Astrocyte (in vitro differentiated cells and primary cell): ENCODE measurements around the gene NR5A1. TPM values are rescaled to one million over a fixed set of nuclear protein-coding genes. Genes with fewer than 3 reads are reported as not detected.

Experiments
- DNase-seq: peaks from one replicate; pipeline ENCODE4 v3.0.0-alpha.2; 2010; ENCODE audit warnings: low read depth
- FAIRE-seq: peaks from 2 replicates; lab custom pipeline; 2011; peaks lifted over from hg19 to GRCh38; lab: Jason Lieb, UNC
- H2AFZ ChIP-seq: 2 replicates; pipeline ENCODE4 v1.6.0; 2012; ENCODE audit warnings: low read depth, low read length, inconsistent platforms
- H3K27ac ChIP-seq: 2 replicates; pipeline ENCODE4 v1.5.1; 2011; ENCODE audit warnings: low read depth, low read length, inconsistent platforms
- H3K27me3 ChIP-seq: 2 replicates; pipeline ENCODE4 v1.6.0; 2011; ENCODE audit warnings: low read length, inconsistent platforms; ENCODE audit not compliant: insufficient read depth
- H3K36me3 ChIP-seq: 2 replicates; pipeline ENCODE4 v1.5.1; 2011; ENCODE audit warnings: low read length, inconsistent platforms; ENCODE audit not compliant: insufficient read depth
- H3K4me1 ChIP-seq: 2 replicates; pipeline ENCODE4 v1.5.1; 2011; ENCODE audit warnings: low read length, inconsistent platforms; ENCODE audit not compliant: insufficient read depth
- H3K4me2 ChIP-seq: 2 replicates; pipeline ENCODE4 v1.6.0; 2012; ENCODE audit warnings: low read length, inconsistent platforms
- H3K4me3 ChIP-seq: 2 replicates; pipeline ENCODE4 v1.5.1; 2011; ENCODE audit warnings: low read depth, mild to moderate bottlenecking, low read length, inconsistent platforms; ENCODE audit not compliant: insufficient read depth
- H3K79me2 ChIP-seq: 2 replicates; pipeline ENCODE4 v1.6.0; 2012; ENCODE audit warnings: mild to moderate bottlenecking, low read length, inconsistent platforms; ENCODE audit not compliant: insufficient read depth
- H3K9ac ChIP-seq: 2 replicates; pipeline ENCODE4 v1.6.0; 2012; ENCODE audit warnings: mild to moderate bottlenecking, low read length, inconsistent platforms
- H3K9me3 ChIP-seq: 2 replicates; pipeline ENCODE4 v1.5.1; 2012; ENCODE audit warnings: low read depth, mild to moderate bottlenecking, low read length, inconsistent platforms; ENCODE audit not compliant: insufficient read depth
- H4K20me1 ChIP-seq: 2 replicates; pipeline ENCODE4 v1.6.0; 2012; ENCODE audit warnings: low read length, inconsistent platforms; ENCODE audit not compliant: insufficient read depth
- H3K27ac Mint-ChIP-seq: one replicate; pipeline ENCODE4 v1.8.0; 2021; ENCODE audit warnings: mild to moderate bottlenecking, mixed read lengths; ENCODE audit not compliant: unreplicated experiment
- H3K27me3 Mint-ChIP-seq: one replicate; pipeline ENCODE4 v1.8.0; 2021; ENCODE audit warnings: low read depth, mixed read lengths; ENCODE audit not compliant: unreplicated experiment
- H3K36me3 Mint-ChIP-seq: one replicate; pipeline ENCODE4 v1.8.0; 2021; ENCODE audit warnings: low read depth, mixed read lengths; ENCODE audit not compliant: unreplicated experiment
- H3K4me1 Mint-ChIP-seq: one replicate; pipeline ENCODE4 v1.8.0; 2021; ENCODE audit warnings: low read depth, mixed read lengths; ENCODE audit not compliant: unreplicated experiment
- H3K4me3 Mint-ChIP-seq: one replicate; pipeline ENCODE4 v1.8.0; 2021; ENCODE audit warnings: mild to moderate bottlenecking, moderate library complexity, mixed read lengths; ENCODE audit not compliant: unreplicated experiment
- H3K9me3 Mint-ChIP-seq: one replicate; pipeline ENCODE4 v1.8.0; 2021; ENCODE audit warnings: mild to moderate bottlenecking, mixed read lengths; ENCODE audit not compliant: unreplicated experiment
- EZH2 ChIP-seq: IDR thresholded peaks from 2 replicates; pipeline ENCODE4 v1.6.1; 2012; ENCODE audit warnings: mild to moderate bottlenecking, low read length, inconsistent platforms; ENCODE audit not compliant: insufficient read depth
- total RNA-seq: library from RNA; stranded (reverse); gene quantifications from 2 replicates; pipeline ENCODE4 v1.2.1, GENCODE V29; 2021
- TF ChIP-seq, protein P1 (sequence below): IDR thresholded peaks from 2 replicates; pipeline ENCODE4 v1.5.1; 2011; ENCODE audit warnings: low read depth, mild to moderate bottlenecking, inconsistent platforms, low read length, moderate library complexity; ENCODE audit not compliant: insufficient read depth

NR5A1 gene
- total RNA-seq, 1 donor from 2014 or later = not detected

DNA sequence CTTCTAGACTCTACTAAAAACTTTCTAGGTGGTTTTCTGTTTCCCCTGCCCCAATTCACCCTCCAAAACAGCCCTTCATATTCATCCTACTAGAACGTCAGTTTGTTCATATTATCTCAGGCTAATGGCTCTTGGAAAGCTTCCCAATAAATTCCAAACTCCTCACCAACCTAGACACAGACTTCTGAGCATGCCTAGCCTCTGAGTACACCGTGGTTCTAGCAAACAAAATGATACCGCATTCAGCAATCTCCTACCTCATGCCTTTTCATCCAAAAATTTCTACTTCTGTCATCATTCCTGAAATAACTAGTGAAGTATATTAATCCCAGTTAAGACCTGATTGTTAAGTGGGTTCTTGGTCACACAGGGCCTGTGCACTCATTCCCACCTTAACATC lies 46.5 kb upstream of the NR5A1 start:
- Mint-ChIP-seq H3K4me3 (no peak overlapping the region), H3K27ac (no peak overlapping the region), H3K9me3 (peaks cover 1% of the 10 kb centered on the region), H3K4me1 (peaks cover 15% of the 10 kb centered on the region), H3K27me3 (no peaks in the 10 kb centered on the region), H3K36me3 (peaks cover 3% of the 10 kb centered on the region)
- Histone ChIP-seq H4K20me1 (no peaks in the 10 kb centered on the region), H2AFZ (no peak overlapping the region), H3K9ac (no peak overlapping the region), H3K4me3 (no peak overlapping the region), H3K4me1 (peaks cover 25% of the 10 kb centered on the region), H3K36me3 (no peaks in the 10 kb centered on the region), H3K79me2 (no peaks in the 10 kb centered on the region), H3K9me3 (no peaks in the 10 kb centered on the region), H3K27ac (peak overlapping the region; percentile 56), H3K27me3 (no peaks in the 10 kb centered on the region), H3K4me2 (peak overlapping the region; percentile 49)
- DNase-seq (peak; percentile 96), FAIRE-seq (no peak)
- no peak for TF ChIP-seq EZH2
- TF ChIP-seq, protein P1, sequence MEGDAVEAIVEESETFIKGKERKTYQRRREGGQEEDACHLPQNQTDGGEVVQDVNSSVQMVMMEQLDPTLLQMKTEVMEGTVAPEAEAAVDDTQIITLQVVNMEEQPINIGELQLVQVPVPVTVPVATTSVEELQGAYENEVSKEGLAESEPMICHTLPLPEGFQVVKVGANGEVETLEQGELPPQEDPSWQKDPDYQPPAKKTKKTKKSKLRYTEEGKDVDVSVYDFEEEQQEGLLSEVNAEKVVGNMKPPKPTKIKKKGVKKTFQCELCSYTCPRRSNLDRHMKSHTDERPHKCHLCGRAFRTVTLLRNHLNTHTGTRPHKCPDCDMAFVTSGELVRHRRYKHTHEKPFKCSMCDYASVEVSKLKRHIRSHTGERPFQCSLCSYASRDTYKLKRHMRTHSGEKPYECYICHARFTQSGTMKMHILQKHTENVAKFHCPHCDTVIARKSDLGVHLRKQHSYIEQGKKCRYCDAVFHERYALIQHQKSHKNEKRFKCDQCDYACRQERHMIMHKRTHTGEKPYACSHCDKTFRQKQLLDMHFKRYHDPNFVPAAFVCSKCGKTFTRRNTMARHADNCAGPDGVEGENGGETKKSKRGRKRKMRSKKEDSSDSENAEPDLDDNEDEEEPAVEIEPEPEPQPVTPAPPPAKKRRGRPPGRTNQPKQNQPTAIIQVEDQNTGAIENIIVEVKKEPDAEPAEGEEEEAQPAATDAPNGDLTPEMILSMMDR = no peak

DNA sequence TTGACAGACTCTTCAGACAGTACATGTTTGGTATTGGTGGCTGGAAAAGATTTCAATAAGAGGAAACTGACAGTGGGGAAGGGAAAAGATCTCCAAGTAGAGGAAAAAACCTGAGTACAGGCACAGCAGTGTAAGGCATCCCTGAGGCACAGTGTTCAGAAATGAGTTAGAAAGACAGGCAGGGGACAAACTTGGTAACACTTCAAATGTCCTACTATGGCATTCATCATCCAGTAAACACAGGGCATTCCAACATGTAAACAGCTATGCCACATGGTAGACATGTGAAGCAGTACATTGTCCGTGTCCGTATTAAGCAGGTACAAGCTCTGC lies 45.0 kb upstream of the NR5A1 start:
- H3K27ac ChIP-seq = peak overlapping the region; percentile 52
- no peaks in the 10 kb centered on the region for H3K9me3 ChIP-seq
- H3K36me3 ChIP-seq = no peaks in the 10 kb centered on the region
- DNase-seq (no peak), FAIRE-seq (no peak)
- H3K9me3 Mint-ChIP-seq = peaks cover 1% of the 10 kb centered on the region
- H3K4me1 ChIP-seq = peaks cover 25% of the 10 kb centered on the region
- peaks cover 5% of the 10 kb centered on the region for H3K36me3 Mint-ChIP-seq
- H3K27me3 Mint-ChIP-seq = no peaks in the 10 kb centered on the region
- no peaks in the 10 kb centered on the region for H3K79me2 ChIP-seq
- TF ChIP-seq EZH2 = no peak
- TF ChIP-seq, protein P1 = no peak
- H3K4me2 ChIP-seq = peak overlapping the region; percentile 48
- H3K27me3 ChIP-seq = no peaks in the 10 kb centered on the region
- H4K20me1 ChIP-seq = no peaks in the 10 kb centered on the region
- H3K4me3 Mint-ChIP-seq = no peak overlapping the region
- peak overlapping the region; percentile 65 for H3K9ac ChIP-seq
- H3K4me1 Mint-ChIP-seq = peaks cover 19% of the 10 kb centered on the region
- H2AFZ ChIP-seq = no peak overlapping the region
- no peak overlapping the region for H3K4me3 ChIP-seq
- H3K27ac Mint-ChIP-seq = no peak overlapping the region

DNA sequence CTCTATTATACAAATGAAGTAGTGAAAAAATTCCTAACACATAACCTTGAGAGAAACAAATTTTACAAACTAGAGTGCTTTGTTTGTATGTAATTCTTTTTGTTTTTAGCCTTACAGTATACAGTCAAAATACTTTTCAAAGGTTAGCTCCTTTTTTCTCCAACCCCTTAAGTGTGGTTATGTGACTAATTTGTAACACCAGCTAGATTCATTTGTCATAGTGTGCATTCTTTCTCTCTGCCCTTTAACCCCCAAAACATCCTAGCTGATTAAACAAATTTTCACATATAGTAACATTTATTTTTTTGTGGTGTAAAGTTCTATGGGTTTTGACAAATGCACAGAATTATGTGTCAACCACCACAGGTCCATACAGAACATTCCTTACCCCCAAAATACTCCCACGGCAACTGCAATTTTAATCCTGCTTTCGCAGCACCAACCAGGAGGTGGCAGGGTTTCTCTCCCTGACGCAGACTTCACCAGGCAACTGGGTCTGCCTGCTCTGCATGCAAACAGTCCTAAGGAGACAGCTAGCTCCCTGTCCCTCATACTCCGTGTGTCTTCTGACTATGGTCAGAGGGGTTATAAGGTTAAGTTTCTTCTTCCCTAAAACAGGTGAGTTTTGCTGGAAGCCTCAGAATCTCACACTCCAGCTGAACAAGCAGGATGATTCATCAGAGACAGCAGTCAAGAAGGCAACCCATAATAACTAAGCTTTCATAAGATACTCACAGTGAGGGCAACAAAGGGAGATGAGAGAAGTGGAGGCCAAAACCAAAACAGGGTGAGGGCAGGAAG lies 44.5 kb upstream of the NR5A1 start:
- FAIRE-seq = no peak

More for the DNA sequence above, 44.5 kb upstream of the NR5A1 start:
- peaks cover 25% of the 10 kb centered on the region for H3K4me1 ChIP-seq
- no peaks in the 10 kb centered on the region for H3K9me3 ChIP-seq
- Mint-ChIP-seq H3K9me3 (peaks cover 1% of the 10 kb centered on the region), H3K27me3 (no peaks in the 10 kb centered on the region), H3K4me1 (peaks cover 19% of the 10 kb centered on the region), H3K4me3 (no peak overlapping the region), H3K27ac (no peak overlapping the region), H3K36me3 (peaks cover 5% of the 10 kb centered on the region)
- DNase-seq = peak; percentile 74
- TF ChIP-seq EZH2 = no peak
- TF ChIP-seq, protein P1 = peak; percentile 88
- no peaks in the 10 kb centered on the region for H3K79me2 ChIP-seq
- H3K4me2 ChIP-seq = peak overlapping the region; percentile 48
- H3K27me3 ChIP-seq = no peaks in the 10 kb centered on the region
- no peaks in the 10 kb centered on the region for H3K36me3 ChIP-seq
- peak overlapping the region; percentile 52 for H3K27ac ChIP-seq
- H4K20me1 ChIP-seq = no peaks in the 10 kb centered on the region
- peak overlapping the region; percentile 65 for H3K9ac ChIP-seq
- H3K4me3 ChIP-seq = no peak overlapping the region
- no peak overlapping the region for H2AFZ ChIP-seq
